ENCODE results near the gene TIGAR.

The TIGAR gene

GRCh38 chr12:4282892-4283511 lies 38.0 kb upstream of the TIGAR start:
- no peak for DNase-seq (ENCODE audit: low read depth)

GRCh38 chr12:4283512-4284255 lies 37.3 kb upstream of the TIGAR start:
- no peak for DNase-seq (ENCODE audit: low read depth)

GRCh38 chr12:4284306-4284705 lies 36.7 kb upstream of the TIGAR start:
- no peak for DNase-seq (ENCODE audit: low read depth)

GRCh38 chr12:4285070-4285469 lies 35.9 kb upstream of the TIGAR start:
- DNase-seq (ENCODE audit: low read depth) = no peak

GRCh38 chr12:4286228-4286627 lies 34.8 kb upstream of the TIGAR start:
- no peak for DNase-seq (ENCODE audit: low read depth)

- no peak for DNase-seq (ENCODE audit: low read depth)
Measured at GRCh38 chr12:4286771-4287317, 34.2 kb upstream of the TIGAR start.

- DNase-seq (ENCODE audit: low read depth) = no peak
Measured at GRCh38 chr12:4287325-4288211, 33.4 kb upstream of the TIGAR start.

GRCh38 chr12:4288296-4289131 lies 32.5 kb upstream of the TIGAR start:
- DNase-seq (ENCODE audit: low read depth) = no peak

- DNase-seq (ENCODE audit: low read depth) = no peak
Measured at GRCh38 chr12:4289231-4289878, 31.7 kb upstream of the TIGAR start.

GRCh38 chr12:4289998-4290790 lies 30.8 kb upstream of the TIGAR start:
- no peak for DNase-seq (ENCODE audit: low read depth)

GRCh38 chr12:4292341-4293073 lies 28.5 kb upstream of the TIGAR start:
- DNase-seq (ENCODE audit: low read depth) = no peak

- no peak for DNase-seq (ENCODE audit: low read depth)
Measured at GRCh38 chr12:4293299-4293965, 27.6 kb upstream of the TIGAR start.

GRCh38 chr12:4293966-4294505 lies 27.0 kb upstream of the TIGAR start:
- no peak for DNase-seq (ENCODE audit: low read depth)

- no peak for DNase-seq (ENCODE audit: low read depth)
Measured at GRCh38 chr12:4296751-4297150, 24.3 kb upstream of the TIGAR start.

- DNase-seq (ENCODE audit: low read depth) = no peak
Measured at GRCh38 chr12:4297617-4298016, 23.4 kb upstream of the TIGAR start.

GRCh38 chr12:4300883-4301282 lies 20.1 kb upstream of the TIGAR start:
- no peak for DNase-seq (ENCODE audit: low read depth)

GRCh38 chr12:4301932-4302501 lies 19.0 kb upstream of the TIGAR start:
- no peak for DNase-seq (ENCODE audit: low read depth)

GRCh38 chr12:4302881-4303280 lies 18.1 kb upstream of the TIGAR start:
- no peak for DNase-seq (ENCODE audit: low read depth)

All from stimulated activated CD8-positive, alpha-beta memory T cell treated with anti-CD3 and anti-CD28 coated beads, Interleukin-15, amount 100 ng/mL, for 24 hours (primary cell).